H1 (cell line): ENCODE measurements around the gene PRTN3. TPM values are rescaled to one million over a fixed set of nuclear protein-coding genes. Genes with fewer than 3 reads are reported as not detected.

Source experiments
- CHD2 ChIP-seq: IDR thresholded peaks from 2 replicates; pipeline ENCODE4 v1.6.1; 2012; ENCODE audit warnings: low read length, improper control_type of control experiment
- CREB1 ChIP-seq: IDR thresholded peaks from 2 replicates; pipeline ENCODE4 v1.6.1; 2012; ENCODE audit warnings: inconsistent platforms
- PHF8 ChIP-seq: fragments of 200-600 bp; sonication (generic); conservative IDR thresholded peaks from 2 replicates; pipeline ENCODE4 v1.7.1; 2012; ENCODE audit warnings: low read depth, mild to moderate bottlenecking, inconsistent platforms, low read length, moderate library complexity
- RAD21 ChIP-seq, 2 experiments: IDR thresholded peaks in 1 of 2; conservative IDR thresholded peaks in 1 of 2; 2 replicates each; pipeline ENCODE4 v1.6.1; 2011; ENCODE audit warnings: low read depth in 2 of 2, low read length in 2 of 2, improper control_type of control experiment in 1 of 2, inconsistent platforms in 1 of 2, mild to moderate bottlenecking in 1 of 2, moderate library complexity in 1 of 2
- RXRA ChIP-seq: IDR thresholded peaks from 2 replicates; pipeline ENCODE4 v1.6.1; 2011; ENCODE audit warnings: low read depth, mild to moderate bottlenecking, low read length, moderate library complexity; ENCODE audit not compliant: insufficient read depth
- polyA plus RNA-seq, 7 experiments: library from polyadenylated mRNA; depleted of rRNA in 3 of 7; stranded (reverse) in 5 of 7; unstranded in 2 of 7; fragments of >200 nt in 5 of 7; fragments of 200-250 nt in 2 of 7; gene quantifications; 1 replicate in 5 of 7; 2 replicates in 1 of 7; 4 replicates in 1 of 7; pipeline versions ENCODE4 v1.2.1 to v1.2.3, GENCODE V29; 2011 to 2013; ENCODE audit warnings: missing spikeins in 2 of 7, mixed read lengths in 2 of 7
- total RNA-seq: library from RNA; stranded (reverse); fragmentation: NEBNext Ultra II Directional; extraction: Animal tissue kit (Norgen Biotek cat#: 25700); gene quantifications from 2 replicates; pipeline ENCODE4 v1.2.1, GENCODE V29; 2021
- TF ChIP-seq, protein P1 (sequence below), 3 experiments: IDR thresholded peaks; 1 replicate in 2 of 3; 2 replicates in 1 of 3; pipeline versions ENCODE4 v1.5.1 to v1.6.1; 2011; ENCODE audit warnings: low read length in 3 of 3, mild to moderate bottlenecking in 3 of 3, inconsistent platforms in 2 of 3, low read depth in 1 of 3, moderate library complexity in 1 of 3; ENCODE audit not compliant: insufficient read depth in 1 of 3; ENCODE audit errors: control extremely low read depth in 1 of 3

The PRTN3 gene
- total and polyA plus RNA-seq, 2 of the 8 experiments (the other 6 are each of a cell fraction or from before 2014, with no cell fraction given), result 0.39 to 2.1 TPM

DNA sequence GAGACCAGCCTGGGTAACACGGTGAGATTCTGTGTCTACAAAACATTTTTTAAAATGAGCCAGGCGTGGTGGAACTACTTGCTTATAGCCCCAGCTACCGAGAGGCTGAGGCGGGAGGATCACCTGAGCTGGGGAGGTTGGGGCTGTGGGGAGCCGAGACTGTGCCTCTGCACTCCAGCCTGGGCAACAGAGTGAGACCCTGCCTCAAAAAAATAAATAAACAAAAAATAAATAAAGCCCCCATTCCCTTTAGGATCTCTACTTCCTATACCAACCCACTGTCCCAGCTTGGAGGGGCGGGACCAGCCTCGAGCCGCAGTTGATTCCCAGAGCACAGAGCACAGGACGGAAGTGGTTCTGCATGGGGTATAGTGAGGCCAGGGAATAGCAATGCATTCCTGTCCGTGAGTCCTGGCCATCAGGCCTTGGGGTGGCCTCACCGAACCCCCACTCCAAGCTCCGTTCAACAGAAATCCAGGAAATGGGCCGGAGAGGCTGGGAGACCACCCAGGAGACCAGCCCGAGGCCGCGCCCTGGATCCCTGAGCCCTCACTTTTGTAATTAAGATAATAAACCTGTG lies 48.4 kb upstream of the PRTN3 start (continued):
- TF ChIP-seq, protein P1, sequence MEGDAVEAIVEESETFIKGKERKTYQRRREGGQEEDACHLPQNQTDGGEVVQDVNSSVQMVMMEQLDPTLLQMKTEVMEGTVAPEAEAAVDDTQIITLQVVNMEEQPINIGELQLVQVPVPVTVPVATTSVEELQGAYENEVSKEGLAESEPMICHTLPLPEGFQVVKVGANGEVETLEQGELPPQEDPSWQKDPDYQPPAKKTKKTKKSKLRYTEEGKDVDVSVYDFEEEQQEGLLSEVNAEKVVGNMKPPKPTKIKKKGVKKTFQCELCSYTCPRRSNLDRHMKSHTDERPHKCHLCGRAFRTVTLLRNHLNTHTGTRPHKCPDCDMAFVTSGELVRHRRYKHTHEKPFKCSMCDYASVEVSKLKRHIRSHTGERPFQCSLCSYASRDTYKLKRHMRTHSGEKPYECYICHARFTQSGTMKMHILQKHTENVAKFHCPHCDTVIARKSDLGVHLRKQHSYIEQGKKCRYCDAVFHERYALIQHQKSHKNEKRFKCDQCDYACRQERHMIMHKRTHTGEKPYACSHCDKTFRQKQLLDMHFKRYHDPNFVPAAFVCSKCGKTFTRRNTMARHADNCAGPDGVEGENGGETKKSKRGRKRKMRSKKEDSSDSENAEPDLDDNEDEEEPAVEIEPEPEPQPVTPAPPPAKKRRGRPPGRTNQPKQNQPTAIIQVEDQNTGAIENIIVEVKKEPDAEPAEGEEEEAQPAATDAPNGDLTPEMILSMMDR (IDR thresholded peaks at IDR 0.05; ENCODE audit: control extremely low read depth in 1 of 3, insufficient read depth in 1 of 3, low read depth in 1 of 3, low read length in 3 of 3), result no peak
- no peak for TF ChIP-seq RXRA
- TF ChIP-seq CHD2, result no peak
- no peak for TF ChIP-seq RAD21 (IDR thresholded peaks at IDR 0.05 in 1 of 2, conservative IDR thresholded peaks at IDR 0.05 in 1 of 2; ENCODE audit: low read depth in 2 of 2, low read length in 2 of 2)
- TF ChIP-seq PHF8, result no peak
- TF ChIP-seq CREB1, result no peak
- TF ChIP-seq, all 59 proteins: peak for 0
